ENCODE measurements around the gene IL10RB.
"Not testable (repeated sequence)": the region's sequence is repeated elsewhere in the genome, so short reads cannot be mapped to it uniquely, and the experiment has no call there.

The IL10RB gene

DNA sequence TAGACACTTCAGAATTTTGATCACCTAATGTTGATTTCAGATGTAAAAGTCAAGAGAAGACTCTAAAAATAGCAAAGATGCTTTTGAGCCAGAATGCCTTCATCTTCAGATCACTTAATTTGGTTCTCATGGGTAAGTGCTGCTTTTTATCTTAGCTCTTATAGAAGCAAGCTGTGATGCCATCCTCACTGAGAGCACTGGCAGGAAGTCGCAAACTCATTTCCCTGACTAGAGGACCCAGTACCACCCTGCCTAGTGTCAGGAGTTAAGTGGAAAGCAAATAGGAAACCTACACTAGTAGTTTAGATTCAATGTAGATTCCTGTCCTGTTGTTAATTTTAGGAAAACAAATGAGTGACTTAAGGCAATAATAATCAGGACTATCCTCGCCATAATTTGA is 24.3 kb upstream of the IL10RB start:
- DNase-seq (ENCODE audit: low spot score): no peak

DNA sequence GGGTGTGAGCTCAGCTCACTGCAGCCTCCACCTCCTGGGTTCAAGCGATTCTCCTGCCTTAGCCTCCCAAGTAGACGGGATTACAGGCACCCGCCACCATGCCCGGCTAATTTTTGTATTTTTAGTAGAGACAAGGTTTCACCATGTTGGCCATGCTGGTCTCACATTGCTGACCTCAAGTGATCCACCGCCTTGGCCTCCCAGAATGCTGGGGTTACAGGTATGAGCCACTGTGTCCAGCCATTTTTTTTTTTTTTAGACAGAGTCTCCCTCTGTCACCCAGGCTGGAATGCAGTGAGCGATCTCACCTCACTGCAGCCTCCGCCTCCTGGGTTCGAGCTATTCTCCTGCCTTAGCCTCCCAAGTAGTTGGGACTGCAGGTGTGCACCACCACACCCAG is 23.3 kb upstream of the IL10RB start:
- DNase-seq (ENCODE audit: low spot score): not testable (repeated sequence)

DNA sequence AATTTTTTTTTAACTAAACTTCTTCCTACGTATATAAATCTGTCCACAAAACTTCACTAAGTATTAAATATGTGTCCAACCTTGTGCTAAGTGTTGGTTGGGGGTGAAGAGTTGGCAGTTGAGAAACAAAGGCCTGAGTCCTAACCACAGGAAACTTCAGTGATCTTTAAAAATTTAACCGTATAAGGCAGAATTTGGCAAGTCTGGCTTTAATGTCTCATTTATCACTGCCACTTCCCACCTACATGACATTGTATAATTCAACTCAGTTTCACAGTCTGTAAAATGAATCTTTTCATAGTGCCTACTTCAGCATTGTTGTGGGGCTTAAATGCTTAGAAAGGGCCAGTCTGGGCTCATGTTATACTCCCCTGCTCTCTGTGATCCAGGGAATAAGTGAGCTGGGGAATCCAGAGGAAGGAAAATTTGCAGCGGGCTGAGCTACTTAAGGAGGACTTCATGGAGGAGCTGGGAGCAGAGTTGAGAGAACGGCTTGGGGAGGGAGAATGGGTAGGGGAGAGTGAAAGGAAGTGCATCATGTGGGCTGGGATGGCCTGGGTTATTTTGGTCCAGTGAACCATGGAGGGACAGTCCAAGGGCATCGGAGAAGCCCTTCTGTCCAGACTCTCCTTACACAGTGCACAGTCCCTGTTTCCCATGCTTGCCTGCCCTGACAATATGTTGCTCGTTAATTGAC is 21.9 kb upstream of the IL10RB start:
- DNase-seq (ENCODE audit: low spot score): no peak

DNA sequence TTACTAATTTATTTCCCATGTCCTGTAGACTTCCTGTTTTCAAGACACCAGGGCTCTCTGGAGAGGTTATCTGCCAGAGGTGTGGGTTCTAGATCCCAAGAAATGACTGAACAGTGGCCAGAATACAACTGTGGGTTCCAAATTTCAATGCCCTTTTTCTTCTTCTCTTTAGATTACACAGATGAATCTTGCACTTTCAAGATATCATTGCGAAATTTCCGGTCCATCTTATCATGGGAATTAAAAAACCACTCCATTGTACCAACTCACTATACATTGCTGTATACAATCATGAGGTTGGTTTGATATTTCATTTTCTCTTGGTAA is 21.4 kb upstream of the IL10RB start:
- DNase-seq (ENCODE audit: low spot score): no peak

DNA sequence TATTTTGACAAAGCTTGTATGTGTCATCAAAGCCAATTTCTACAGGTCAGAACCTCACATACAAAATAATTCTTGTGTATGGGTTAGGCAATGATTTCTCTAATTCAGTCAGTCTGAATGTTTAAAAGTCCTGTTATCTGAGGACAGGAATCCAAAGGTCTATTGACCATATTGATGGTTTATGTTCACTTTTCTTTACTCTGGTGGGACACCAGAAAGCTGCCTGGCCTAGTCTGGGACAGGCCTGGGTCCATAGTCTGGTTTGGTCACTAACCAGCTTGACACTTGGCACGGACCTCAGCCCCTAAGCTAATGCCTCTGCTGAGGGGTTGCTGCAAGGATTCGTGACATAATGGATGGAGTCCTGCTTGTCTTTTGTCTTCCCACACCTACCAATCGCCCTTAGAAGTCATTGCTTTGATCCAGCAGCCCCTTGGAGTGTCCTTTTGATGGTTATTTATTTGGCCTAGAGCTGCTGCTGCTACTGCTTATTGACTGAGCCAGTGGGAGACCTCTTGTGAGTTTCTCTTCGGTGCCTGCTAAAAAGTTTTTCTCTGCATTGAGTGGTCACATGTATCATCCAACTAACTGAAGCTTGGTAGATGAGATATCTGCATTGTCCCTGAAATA is 20.8 kb upstream of the IL10RB start:
- DNase-seq (ENCODE audit: low spot score): no peak

DNA sequence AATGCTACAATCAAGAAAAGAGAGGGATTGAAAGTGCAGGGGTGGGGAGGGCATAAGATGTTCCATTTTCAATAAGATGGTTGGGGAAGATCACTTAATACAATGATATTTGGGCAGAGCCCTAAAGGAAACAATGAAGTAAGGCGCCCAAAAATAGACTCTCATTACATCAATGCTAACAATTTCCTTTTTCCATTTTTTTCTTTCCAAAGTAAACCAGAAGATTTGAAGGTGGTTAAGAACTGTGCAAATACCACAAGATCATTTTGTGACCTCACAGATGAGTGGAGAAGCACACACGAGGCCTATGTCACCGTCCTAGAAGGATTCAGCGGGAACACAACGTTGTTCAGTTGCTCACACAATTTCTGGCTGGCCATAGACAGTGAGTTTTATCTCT is 19.7 kb upstream of the IL10RB start:
- no peak for DNase-seq (ENCODE audit: low spot score)

DNA sequence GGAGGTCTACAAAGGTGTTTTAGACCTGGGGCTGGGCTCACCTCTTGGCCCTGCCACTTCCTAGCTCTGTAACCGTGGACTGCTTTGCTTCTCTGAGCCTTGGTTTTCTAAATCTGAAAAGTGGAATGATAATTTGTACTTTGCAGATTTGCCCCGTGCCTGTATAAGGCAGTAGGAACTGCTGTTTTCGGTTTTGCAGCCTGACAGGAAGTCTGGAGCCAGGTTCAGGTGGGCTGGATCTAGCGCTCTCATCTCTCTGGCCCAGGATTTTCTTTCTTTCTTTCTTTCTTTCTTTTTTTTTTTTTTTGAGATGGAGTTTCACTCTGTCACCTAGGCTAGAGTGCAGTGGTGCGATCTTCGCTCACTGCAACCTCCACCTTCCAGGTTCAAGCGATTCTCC is 19.2 kb upstream of the IL10RB start:
- DNase-seq (ENCODE audit: low spot score): no peak

DNA sequence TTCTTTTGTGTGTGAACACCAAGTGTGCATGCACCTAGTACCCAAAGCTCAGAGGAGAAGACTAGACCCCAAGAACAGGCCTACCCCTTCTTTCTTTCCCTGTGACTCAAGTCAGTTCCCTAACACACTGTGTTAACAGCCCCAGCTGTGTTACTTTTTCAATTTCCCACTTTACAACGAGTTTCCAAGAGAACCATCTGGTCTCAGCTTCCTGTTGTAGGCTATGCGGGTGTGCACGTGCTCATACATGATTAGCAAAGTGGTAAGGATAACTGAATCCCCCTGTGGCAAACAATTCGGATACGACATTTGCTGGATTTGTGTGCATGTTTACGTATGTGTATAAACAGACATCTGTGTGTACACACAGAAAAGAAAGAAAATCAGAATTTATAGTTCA is 18.6 kb upstream of the IL10RB start:
- DNase-seq (ENCODE audit: low spot score): no peak

DNA sequence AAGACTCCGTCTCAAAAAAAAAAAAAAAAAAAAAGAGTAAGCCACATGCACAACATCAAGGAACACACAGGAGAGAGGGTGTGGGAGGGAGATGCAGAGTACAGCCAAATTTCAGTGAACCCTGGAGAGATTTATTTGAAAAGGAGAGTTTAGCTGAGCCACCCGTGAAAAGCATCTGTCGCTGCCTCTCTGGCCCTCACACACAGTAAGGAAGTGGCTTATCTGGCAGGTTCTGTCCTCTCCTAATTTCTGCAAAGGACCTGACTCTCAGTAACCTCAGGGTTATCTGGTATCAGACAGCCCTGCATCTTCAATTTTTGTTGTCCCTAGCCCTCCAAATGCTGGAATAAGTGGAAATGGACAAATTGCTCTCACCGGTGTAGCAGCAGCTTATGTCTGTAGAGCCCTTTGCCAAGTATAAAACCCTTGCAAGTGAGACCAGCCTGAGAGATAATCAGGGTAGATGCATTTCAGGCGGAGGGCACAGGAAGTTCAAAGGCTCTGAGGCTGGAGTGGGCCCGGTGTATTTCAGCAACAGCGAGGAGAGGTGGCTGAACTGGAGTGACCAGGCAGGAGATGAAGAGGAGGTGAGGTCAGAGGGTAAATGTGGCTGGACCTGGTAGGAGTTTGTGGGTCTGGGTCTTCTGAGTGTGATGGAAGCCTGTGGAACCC is 16.7 kb upstream of the IL10RB start:
- no peak for DNase-seq (ENCODE audit: low spot score)

DNA sequence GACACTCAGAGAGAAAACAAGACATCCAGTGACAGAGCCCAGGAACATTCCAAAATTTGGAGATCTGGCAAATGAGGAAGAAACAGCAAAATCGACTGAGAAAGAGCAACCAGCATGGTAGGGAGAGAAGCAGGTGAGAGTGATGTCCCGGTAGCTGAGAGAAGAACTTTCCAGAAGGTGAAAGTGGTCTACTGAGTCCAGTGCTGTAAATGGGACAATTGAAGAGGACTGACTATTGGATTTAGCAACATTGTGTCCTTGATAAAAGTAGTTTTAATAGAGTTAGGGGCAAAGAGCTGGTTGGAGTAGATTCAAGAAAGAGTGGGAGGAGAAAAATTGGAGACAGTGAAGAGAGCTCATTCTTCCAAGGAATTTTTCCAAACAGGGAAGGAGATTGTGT is 15.0 kb upstream of the IL10RB start:
- no peak for DNase-seq (ENCODE audit: low spot score)

DNA sequence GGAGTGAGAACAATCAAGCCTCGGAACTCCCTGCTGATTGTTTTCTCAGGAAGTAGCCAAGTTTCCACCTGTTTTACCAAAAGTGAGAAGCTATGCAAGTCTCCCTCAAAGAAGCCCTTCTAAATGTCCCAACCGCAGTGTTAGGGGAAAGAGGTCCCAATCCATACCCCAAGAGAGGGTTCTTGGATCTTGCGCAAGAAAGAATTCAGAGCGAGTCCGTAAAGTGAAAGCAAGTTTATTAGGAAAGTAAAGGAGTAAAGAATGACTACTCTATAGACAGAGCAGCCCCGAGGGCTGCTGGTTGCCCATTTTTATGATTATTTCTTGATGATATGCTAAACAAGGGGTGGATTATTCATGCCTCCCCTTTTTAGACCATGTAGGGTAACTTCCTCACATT is 12.8 kb upstream of the IL10RB start:
- not testable (repeated sequence) for DNase-seq (ENCODE audit: low spot score)

DNA sequence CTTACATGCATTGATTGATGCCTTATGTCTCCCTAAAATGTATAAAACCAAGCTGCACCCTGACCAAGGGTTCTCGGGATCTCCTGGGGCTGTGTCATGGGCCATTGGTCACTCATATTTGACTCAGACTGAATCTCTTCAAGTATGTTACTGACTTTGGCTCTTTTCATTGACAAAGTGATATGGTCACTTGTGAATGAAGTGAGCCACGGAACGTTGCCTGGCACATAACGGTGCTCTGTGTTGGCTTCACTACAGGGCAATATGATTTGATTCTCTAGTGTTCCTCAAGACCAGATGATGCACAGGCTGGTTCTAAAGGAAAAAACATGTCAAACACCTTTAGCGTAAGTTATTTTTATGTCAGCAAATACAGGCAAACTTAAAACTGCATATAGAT is 11.4 kb upstream of the IL10RB start:
- no peak for DNase-seq (ENCODE audit: low spot score)

DNA sequence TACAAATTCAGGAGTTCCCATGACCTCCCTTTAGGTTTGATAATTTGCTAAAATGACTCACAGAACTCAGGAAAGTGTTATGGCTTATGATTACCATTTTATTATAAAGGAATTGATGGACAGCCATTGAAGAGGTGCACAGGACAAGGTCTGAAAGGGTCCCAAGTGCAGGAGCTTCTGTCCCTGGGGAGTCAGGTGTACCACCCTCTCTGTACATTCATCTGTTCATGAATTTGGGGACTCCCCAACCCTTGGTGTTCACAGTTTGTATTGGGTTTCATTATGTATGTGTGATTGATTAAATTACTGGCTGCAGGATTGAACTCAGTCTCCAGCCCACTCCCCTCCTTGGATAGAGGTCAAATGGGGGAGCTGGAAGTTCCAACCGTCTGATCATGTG is 10.8 kb upstream of the IL10RB start:
- DNase-seq (ENCODE audit: low spot score): no peak

DNA sequence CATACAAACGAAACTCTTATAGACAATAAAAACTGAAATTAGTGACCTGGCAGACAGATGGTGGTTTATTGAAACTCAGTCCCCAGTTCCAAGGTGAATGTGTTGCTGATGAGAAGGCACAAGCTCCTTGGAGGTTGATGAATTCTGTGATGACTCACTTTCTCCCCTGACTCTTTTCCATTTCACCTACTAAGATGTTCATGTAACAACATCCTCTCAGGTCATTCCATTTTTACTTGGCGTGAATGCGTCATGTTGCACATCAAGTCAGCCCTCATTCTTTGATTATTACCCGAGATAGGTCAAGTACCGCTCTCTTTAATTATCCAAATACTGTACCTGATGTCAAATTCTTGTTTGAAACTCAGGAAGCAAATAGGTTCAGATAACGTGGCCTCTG is 10.1 kb upstream of the IL10RB start:
- DNase-seq (ENCODE audit: low spot score): no peak

DNA sequence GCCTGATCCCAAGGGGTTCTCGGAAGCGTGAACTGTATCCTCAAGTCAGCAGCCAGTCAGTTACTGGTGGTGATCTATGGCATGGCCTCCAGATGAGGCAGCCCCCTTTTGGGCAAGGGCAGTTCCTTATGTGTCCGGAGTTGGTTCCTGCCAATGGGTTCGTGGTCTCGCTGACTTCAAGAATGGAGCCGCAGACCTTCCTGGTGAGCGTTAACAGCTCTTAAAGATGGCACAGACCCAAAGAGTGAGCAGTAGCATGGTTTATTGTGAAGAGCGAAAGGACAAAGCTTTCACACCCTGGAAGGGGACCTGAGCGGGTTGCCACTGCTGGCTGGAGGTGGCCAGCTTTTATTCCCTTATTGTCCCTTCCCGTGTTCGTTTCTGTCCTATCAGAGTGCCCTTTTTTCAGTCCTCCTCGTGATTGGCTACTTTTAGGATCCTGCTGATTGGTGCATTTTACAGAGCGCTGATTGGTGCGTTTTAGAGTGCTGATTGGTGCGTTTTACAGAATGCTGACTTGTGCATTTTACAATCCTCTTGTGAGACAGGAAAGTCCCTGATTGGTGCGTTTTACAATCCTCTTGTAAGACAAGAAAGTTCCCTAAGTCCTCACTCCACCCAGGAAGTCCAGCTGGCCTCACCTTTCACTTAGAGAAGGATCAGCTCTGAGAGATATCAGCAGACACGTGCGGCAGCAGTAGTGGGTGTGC is 8.9 kb upstream of the IL10RB start:
- no peak for DNase-seq (ENCODE audit: low spot score)

DNA sequence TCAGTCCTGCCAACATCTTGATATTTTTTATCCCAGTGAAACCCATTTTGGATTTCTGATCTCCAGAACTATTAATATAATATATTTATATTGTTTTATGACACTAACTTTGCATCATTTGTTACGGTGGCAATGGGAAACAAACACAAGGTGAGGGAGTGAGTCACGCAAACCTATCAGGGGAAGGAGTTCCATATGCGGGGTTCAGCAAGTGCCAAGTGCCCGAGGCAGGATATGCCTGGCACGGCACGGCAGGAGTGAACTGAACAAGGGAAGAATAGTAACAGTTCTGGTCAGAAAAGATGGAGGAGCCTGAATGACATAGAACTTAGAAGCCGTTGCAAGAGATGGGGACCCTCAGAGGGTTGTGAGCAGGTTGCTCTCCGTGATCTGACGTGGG is 7.7 kb upstream of the IL10RB start:
- no peak for DNase-seq (ENCODE audit: low spot score)

DNA sequence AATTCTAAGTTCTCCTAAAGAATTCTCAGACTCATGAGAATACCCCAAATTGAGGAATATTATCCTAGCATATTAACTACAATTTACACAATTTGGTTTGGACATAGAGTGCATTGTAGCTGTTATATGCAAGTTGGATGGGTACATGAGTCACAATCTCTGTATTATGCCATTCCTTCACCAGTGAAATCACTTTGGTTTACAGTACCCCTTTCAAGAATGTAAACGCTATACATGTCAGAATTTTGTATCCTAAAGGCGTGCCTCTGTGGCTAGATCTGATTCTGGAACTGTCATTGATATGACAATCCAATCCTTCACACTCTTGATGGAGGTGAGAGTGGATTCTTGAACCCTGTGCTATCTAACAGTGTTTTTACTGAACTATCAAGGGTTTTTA is 6.7 kb upstream of the IL10RB start:
- DNase-seq (ENCODE audit: low spot score): no peak

DNA sequence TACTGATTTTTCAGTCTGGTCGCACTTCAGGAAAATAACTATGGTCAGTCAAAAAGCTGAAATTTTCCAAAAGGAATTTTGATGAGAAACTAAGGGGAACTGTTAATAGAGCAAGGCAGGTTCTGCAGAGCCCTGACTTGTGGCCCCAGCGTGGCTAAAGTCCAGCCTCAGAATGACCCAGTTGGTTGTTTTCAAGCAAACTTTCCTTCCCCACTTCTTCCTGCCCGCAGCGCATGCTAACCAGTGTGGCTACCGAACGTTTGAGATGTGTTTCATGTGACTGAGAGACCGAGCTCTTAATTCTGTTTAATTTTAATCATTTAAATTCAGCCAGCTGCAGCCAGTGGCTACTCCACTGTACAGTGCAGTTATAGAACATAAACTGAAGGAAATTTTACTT is 6.2 kb upstream of the IL10RB start:
- DNase-seq (ENCODE audit: low spot score): peak; percentile 65

DNA sequence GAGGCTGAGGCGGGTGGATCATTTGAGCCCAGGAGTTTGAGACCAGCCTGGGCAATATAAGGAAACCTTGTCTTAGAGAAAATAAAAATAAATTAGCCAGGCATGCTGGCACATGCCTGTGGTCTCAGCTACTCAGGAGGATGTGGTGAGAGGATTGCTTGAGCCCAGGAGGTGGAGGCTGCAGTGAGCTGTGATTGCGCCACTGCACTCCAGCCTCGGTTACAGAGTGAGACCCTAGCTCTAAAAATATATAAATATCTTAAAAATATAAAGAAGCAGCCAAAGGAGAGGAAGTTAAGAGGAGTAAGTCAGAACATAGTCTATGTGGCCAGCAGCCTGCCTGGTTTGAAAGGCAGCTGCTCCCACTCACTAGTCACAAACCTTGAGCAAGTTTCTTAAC is 4.5 kb upstream of the IL10RB start:
- DNase-seq (ENCODE audit: low spot score): no peak

DNA sequence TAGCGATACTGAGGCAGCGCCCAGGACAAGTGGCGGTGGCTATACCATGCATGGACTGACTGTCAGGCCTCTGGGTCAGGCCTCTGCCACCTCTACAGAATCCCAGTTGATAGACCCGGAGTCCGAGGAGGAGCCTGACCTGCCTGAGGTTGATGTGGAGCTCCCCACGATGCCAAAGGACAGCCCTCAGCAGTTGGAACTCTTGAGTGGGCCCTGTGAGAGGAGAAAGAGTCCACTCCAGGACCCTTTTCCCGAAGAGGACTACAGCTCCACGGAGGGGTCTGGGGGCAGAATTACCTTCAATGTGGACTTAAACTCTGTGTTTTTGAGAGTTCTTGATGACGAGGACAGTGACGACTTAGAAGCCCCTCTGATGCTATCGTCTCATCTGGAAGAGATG is 3.2 kb upstream of the IL10RB start:
- no peak for DNase-seq (ENCODE audit: low spot score)

DNA sequence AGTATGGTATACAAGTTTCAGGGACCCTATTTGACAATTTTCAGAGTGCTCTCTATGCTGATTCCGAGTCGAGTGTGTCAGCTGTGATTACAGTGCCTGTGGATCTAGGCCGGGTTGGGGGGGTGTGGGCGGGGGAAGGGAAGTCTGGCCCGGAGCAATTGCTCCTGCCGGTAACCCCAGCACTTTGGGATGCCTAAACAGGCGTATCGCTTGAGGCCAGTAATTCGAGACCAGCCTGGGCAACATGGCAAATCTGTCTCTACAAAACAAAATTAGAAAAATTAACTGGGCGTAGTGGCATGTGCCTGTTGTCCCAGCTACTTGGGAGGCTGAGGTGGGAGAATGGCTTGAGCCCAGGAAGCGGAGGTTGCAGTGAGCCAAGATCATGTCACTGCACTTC is 1.6 kb upstream of the IL10RB start:
- no peak for DNase-seq (ENCODE audit: low spot score)

DNA sequence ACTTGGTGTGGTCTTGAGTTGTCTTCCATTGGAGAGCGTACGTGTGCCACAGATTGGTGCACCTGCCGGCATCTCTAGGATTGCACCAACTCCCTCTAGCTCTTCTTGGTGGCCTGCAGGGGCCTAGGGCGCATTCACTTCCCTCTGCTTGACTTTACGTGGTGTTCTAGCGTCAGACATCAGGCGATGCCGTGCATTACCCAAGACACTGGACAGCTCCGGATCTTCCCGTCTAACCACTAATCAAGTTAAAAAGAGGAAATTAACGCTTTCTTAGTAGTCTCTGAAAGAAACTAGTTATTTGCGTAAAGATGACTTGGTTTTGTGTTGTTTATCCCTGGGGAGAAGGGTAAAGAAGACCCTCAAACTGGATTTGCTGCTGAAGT is 510 bp upstream of the IL10RB start:
- peak; percentile 75 for DNase-seq (ENCODE audit: low spot score)

DNA sequence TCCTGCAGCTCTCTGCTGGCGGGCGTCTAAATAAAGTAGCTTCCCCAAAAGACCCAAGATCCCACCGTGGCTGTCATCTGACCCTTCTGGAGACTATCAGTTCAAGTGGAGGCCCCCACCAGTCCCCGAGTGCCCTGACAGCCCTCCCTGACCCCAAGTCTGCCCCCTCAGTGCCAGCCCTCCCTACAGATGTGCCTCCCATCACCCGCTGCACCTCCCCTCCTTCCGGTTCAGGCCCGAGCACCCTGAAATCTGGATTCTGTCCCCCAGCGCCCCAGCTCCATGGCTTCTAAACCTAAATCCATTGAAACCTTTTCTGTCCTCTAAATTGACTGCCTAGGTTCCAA is 595 bp downstream of the IL10RB start:
- peak; percentile 7 for DNase-seq (ENCODE audit: low spot score)

Measured in Ammon's horn (tissue), 1 donor.